ENCODE results near the gene MYT1.

- TF ChIP-seq CTCF (IDR thresholded peaks at IDR 0.05; ENCODE audit: poor library complexity, severe bottlenecking): no peak
- TF ChIP-seq SMC3 (conservative IDR thresholded peaks at IDR 0.05; ENCODE audit: poor library complexity): no peak
- no peak for TF ChIP-seq EZH2 (IDR thresholded peaks at IDR 0.05; ENCODE audit: borderline replicate concordance, insufficient read depth, low read length, poor library complexity, severe bottlenecking)
- no peak for TF ChIP-seq POLR2AphosphoS5 (IDR thresholded peaks at IDR 0.05)
- TF ChIP-seq RAD21 (conservative IDR thresholded peaks at IDR 0.05): no peak
Observed at GRCh38 chr20:64148581-64148980, 15.7 kb upstream of the MYT1 start.

All from neural cell (in vitro differentiated cells).